Nasal cavity respiratory epithelium epithelial cell of viscerocranial mucosa (primary cell): ENCODE data around the gene SMARCAL1. TPM values are rescaled to one million over a fixed set of nuclear protein-coding genes. Genes with fewer than 3 reads are reported as not detected.

Source experiments
- total RNA-seq: library from RNA; depleted of rRNA; stranded (reverse); fragments of >200 nt; gene quantifications from 2 replicates; pipeline ENCODE4 v1.2.3, GENCODE V29; 2014

SMARCAL1 gene
- 10.9 and 21.0 TPM in 2 replicates for total RNA-seq

DNA sequence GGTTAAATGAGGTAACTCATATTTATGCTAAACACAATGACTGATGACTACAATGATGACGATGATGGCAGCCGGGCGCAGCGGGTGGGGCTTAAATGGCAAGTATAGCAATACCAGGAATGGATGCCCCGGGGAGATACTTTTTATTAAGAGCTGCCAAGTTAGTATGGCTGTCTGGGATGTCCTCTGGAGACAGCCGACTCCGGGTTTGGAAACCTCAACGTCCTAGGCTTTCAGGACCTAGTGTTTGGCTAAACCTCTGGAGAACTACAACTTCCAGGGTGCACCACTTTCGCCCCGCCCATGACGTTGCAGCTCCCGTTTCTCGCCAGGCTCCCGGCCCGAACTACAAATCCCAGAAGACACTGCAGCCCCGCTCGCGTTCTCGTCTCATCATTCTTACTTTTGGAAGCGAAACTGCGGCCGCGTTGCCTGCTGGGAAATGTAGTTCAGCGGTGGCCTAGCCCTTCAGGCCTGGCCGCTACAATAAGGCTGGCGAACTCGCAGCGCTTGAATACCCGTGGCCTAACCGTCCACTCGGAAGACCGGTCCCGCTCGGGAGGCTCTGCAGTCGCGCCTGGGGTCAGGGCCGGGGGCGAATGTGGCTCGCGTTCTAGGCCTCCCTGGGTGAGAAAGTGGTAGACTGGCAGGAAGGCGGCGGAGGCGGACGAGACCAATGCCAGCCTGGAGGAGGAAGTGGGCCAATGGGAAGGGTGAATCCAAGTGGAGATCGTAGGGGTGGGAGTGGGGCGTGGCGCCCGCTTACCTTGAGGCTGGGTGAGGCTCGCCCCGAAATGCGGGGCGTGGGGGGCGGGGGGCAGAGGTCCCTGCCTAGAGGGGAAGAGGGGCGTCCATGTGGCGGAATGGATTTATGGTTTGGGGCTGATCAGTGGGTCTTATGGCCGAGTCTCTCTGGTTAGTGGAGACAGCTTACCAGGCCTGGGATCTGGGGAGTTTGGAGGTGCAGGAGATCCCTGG is at the start of gene SMARCAL1:
Gene SMARCAL1 (plus strand): TSS at position 463 of the 978 bp plus-strand sequence. CDS start 2,221 bp downstream, outside the sequence.

DNA sequence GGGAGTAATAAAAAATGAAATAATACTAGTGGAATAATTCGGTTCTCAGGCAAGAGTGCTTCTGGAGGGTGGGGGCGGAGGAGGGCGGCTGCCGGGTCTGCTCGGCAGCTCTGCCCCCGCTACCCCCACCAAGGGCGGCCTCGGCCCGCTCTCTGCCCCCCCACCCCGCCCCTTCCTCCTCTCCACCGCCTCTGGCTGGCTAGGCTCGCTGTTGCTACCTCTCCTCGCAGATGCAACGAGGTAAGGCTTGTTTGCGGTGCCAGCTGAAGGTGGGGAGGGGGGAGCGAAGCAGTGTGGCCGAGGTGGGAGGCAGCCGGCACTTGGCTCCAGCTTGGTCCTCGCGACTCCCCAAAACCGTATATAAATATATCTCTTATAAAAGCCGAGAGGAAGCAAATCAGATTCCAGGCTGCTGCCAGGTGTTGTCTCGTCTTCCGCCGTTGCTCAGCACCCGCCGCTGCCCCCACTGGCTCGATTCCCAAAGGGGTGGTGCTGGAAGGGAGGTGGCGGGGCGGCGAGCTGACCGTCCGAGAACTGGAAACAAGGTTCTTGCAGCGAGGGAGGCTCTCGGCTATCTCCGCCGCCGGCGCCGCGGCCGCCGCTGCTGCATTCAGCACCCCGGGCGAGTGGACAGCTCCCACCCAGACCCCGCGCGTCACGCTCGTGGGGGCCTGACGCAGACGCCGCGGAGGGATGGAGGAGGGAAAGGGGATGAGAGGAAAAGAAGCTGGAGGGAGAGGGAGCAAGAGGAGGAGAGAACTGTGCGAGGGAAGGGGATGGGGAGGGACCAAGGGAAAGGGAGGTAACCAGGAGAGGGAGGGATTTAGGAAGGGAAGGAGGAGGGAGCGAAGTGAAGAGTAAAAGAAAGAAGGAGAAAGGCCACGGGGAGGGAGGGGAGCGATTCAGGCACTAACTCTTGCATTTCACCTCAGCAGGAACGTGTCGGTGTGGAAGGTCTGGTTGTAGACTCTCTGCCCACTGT is 40.3 kb upstream of the SMARCAL1 start, which contains the start of gene MARCHF4:
Gene MARCHF4 (minus strand): TSS at position 763 of the 982 bp plus-strand sequence. CDS start 2,223 bp downstream, outside the sequence.

GRCh38 chr2:216498379-216499352 is 86.4 kb downstream of the SMARCAL1 start, which contains the start of gene RPL37A:
RPL37A (plus strand) TSS chr2:216498844; CDS start chr2:216498875, 31 bp downstream.

Other genes starting within 250 kb of the SMARCAL1 start
- gene MARCHF4, start 40.0 kb upstream of the SMARCAL1 start, total RNA-seq = under 0.01 TPM in 1 of 2 replicates, not detected in the other
- gene RPL37A, start 86.4 kb downstream of the SMARCAL1 start, total RNA-seq = 1,669 and 1,679 TPM in 2 replicates
- 112 and 840 TPM in 2 replicates for gene IGFBP2, start 220.9 kb downstream of the SMARCAL1 start, total RNA-seq